Measurements from ENCODE around the gene TSR3.

DNA sequence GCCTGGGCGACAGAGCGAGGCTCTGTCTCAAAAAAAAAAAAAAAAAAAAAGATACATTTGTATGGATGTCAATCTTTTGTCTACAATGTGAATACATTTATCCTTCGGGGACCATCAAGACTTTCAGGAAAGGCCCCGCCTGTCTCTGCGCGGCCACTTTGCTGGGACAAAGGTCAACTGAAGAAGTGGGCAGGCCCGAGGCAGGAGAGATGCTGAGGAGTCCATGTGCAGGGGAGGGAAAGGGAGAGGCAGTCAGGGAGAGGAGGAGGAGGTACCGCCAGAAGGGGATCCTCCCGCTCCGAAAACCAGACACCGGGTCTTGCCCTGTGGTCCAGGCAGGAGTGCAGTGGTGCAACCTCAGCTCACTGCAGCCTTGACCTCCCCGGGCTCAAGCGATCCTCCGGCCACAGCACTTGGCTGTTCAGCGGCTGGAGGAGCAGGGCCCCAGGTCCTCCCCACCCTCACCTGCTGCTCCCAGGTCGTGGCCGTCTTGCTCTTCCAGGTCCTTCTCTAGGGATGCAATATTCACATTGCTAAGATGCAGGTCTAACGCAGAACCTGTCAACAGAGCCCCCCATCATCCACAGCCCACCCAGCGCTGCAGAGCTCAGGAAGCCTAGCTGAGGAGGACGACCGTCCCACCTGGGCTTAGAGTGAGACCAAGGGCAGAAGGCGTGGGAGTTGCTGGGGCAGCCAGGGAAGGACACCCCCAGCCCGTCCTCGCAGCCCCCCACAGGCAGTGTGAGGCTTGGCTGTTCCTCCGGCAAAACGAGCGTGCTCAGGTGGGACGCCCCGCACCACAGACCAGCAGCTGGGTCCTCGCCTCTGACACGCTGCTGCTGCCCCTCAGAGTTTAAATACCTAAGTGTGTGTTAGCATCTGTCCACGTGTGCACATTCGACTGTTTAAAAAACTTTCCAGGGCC is 19.6 kb upstream of the TSR3 start:
- TF ChIP-seq, protein P1, sequence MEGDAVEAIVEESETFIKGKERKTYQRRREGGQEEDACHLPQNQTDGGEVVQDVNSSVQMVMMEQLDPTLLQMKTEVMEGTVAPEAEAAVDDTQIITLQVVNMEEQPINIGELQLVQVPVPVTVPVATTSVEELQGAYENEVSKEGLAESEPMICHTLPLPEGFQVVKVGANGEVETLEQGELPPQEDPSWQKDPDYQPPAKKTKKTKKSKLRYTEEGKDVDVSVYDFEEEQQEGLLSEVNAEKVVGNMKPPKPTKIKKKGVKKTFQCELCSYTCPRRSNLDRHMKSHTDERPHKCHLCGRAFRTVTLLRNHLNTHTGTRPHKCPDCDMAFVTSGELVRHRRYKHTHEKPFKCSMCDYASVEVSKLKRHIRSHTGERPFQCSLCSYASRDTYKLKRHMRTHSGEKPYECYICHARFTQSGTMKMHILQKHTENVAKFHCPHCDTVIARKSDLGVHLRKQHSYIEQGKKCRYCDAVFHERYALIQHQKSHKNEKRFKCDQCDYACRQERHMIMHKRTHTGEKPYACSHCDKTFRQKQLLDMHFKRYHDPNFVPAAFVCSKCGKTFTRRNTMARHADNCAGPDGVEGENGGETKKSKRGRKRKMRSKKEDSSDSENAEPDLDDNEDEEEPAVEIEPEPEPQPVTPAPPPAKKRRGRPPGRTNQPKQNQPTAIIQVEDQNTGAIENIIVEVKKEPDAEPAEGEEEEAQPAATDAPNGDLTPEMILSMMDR (IDR thresholded peaks at IDR 0.05): no peak
- TF ChIP-seq POLR2A (IDR thresholded peaks at IDR 0.05): no peak

All from body of pancreas (tissue), 4 donors.